ENCODE results near the gene CYB561. TPM values are rescaled to one million over a fixed set of nuclear protein-coding genes. Genes with fewer than 3 reads are reported as not detected.

The CYB561 gene
- total and polyA plus RNA-seq, 10 of the 15 experiments (the other 5 are each of a cell fraction or from before 2014, with no cell fraction given) = 0.52 to 6.9 (median 2.5) TPM

DNA sequence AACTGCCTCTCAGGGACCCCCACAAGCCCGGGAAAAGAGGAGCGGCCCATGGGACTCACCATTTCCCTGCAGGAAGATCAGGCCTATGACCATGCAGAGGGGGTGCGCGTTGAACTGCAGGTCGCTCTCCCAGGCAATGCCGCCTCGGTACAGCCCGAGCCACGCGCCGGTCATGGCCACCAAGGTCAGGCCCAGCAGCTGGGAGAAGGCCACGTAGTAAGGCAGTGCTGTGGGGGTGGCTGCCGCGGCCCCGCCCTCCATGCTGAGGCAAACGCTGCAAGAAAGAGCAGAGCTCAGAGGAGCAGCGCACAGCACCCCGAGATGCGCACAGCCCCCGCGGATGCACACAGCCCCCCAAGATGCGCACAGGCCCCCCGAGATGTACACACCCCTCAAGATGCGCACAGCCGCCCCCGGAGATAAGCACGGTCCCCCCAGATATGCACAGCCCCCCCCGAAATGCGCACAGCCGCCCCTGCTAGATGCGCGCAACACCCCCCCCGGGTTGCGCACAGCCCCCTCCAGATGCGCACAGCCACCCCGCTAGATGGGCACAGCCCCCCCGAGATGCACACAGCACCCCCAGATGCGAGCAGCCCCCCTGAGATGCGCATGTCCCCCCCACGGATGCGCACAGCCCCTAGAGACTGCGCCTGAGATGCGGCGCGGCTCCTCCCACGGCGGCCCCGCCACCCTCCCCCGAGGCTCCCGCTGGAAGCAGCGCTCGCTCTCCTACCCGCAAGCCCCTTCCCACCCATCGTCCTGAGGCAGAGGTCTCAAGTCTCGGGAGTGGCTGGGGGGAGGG is 8.6 kb downstream of the CYB561 start:
- Histone ChIP-seq H3K4me3 (no peak overlapping the region), H3K9me3 (replicated peaks; ENCODE audit: control insufficient read depth, insufficient read depth, low read length) (no peaks in the 10 kb centered on the region), H4K20me1 (ENCODE audit: control insufficient read depth, insufficient read depth) (no peaks in the 10 kb centered on the region), H3K79me2 (ENCODE audit: control insufficient read depth, insufficient read depth, low read length) (no peaks in the 10 kb centered on the region), H3K27ac (ENCODE audit: control insufficient read depth, insufficient read depth) (no peak overlapping the region), H3K4me2 (ENCODE audit: control insufficient read depth, insufficient read depth) (no peak overlapping the region), H2AFZ (ENCODE audit: control insufficient read depth, low read depth, low read length) (no peak overlapping the region), H3K4me1 (ENCODE audit: control insufficient read depth, insufficient read depth, low read length) (no peaks in the 10 kb centered on the region; the same call in 1 of the 2 replicates), H3K9ac (ENCODE audit: control insufficient read depth, insufficient read depth, low read length) (no peak overlapping the region), H3K27me3 (replicated peaks in 1 of 2; ENCODE audit: control insufficient read depth in 2 of 2, insufficient read depth in 2 of 2, low read length in 1 of 2) (no peaks in the 10 kb centered on the region), H3K36me3 (ENCODE audit: control insufficient read depth in 2 of 2, insufficient read depth in 2 of 2, low read length in 1 of 2) (no peaks in the 10 kb centered on the region)
- no TSS peak for BruUV-seq (replicated peaks)
- no peak for FAIRE-seq
- 95% methylated on average over 31 of the region's 55 CpGs for WGBS (ENCODE audit: insufficient coverage, insufficient replicate concordance, low lambda C conversion rate, missing lambda C conversion rate)
- no peak for ATAC-seq
- ChIA-PET RAD21 (ENCODE audit: unreplicated experiment) (interaction anchor here (0.7 to 1.0 kb wide), 2 partner anchors 178 to 263 kb away, joined by 4 to 5 read pairs; partner anchors contain the start of gene LIMD2), POLR2A (no interaction called here), CTCF (interaction anchor here (1.3 to 3.2 kb wide), 3 partner anchors 12 to 174 kb away, joined by 5 to 23 read pairs (median 17); no protein-coding TSS in a partner anchor), SMC1A (ENCODE audit: uncharacterized antibody, unreplicated experiment) (interaction anchor here (3.2 kb wide), 1 partner anchor 175 kb away, joined by 10 read pairs; no protein-coding TSS in a partner anchor)
- intact Hi-C loops (cut with micrococcal nuclease; ENCODE audit: unreplicated experiment) = no loop called here
- in situ Hi-C loops (cut with MboI) = loop anchor here (25.0 kb wide), 1 partner anchor 400 kb away; the partner anchor contains the start of genes FTSJ3, PSMC5 and SMARCD2
- no peak for TF ChIP-seq NR2F1 (conservative IDR thresholded peaks at IDR 0.05)
- DNase-seq (ENCODE audit: low read depth, low spot score) = no peak

GRCh38 chr17:63436523-63437110 is 9.5 kb downstream of the CYB561 start:
- Histone ChIP-seq H2AFZ (ENCODE audit: control insufficient read depth, low read depth, low read length) (no peak overlapping the region), H3K27me3 (replicated peaks in 1 of 2; ENCODE audit: control insufficient read depth in 2 of 2, insufficient read depth in 2 of 2, low read length in 1 of 2) (no peaks in the 10 kb centered on the region), H4K20me1 (ENCODE audit: control insufficient read depth, insufficient read depth) (no peaks in the 10 kb centered on the region), H3K27ac (ENCODE audit: control insufficient read depth, insufficient read depth) (no peak overlapping the region), H3K36me3 (ENCODE audit: control insufficient read depth in 2 of 2, insufficient read depth in 2 of 2, low read length in 1 of 2) (no peaks in the 10 kb centered on the region), H3K4me2 (ENCODE audit: control insufficient read depth, insufficient read depth) (no peak overlapping the region), H3K9ac (ENCODE audit: control insufficient read depth, insufficient read depth, low read length) (no peak overlapping the region), H3K9me3 (replicated peaks; ENCODE audit: control insufficient read depth, insufficient read depth, low read length) (no peaks in the 10 kb centered on the region), H3K4me3 (no peak overlapping the region), H3K79me2 (ENCODE audit: control insufficient read depth, insufficient read depth, low read length) (no peaks in the 10 kb centered on the region), H3K4me1 (ENCODE audit: control insufficient read depth, insufficient read depth, low read length) (no peaks in the 10 kb centered on the region; the same call in 1 of the 2 replicates)
- ChIA-PET RAD21 (ENCODE audit: unreplicated experiment) (interaction anchor here (0.7 kb wide), 1 partner anchor 179 kb away, joined by 4 read pairs; no protein-coding TSS in a partner anchor), CTCF (interaction anchor here (1.3 to 3.2 kb wide), 4 partner anchors 9 to 175 kb away, joined by 3 to 23 read pairs (median 11); no protein-coding TSS in a partner anchor), SMC1A (ENCODE audit: uncharacterized antibody, unreplicated experiment) (interaction anchor here (0.8 to 3.2 kb wide), 2 partner anchors 25 to 176 kb away, joined by 3 to 10 read pairs; no protein-coding TSS in a partner anchor), POLR2A (no interaction called here)
- WGBS (ENCODE audit: insufficient coverage, insufficient replicate concordance, low lambda C conversion rate, missing lambda C conversion rate) = 82% methylated on average over 17 of the region's 17 CpGs
- no peak for DNase-seq (ENCODE audit: low read depth, low spot score)
- FAIRE-seq = no peak
- ATAC-seq = no peak
- intact Hi-C loops (cut with micrococcal nuclease; ENCODE audit: unreplicated experiment) (no loop called here), in situ Hi-C loops (cut with MboI) (loop anchor here (25.0 kb wide), 1 partner anchor 401 kb away; the partner anchor contains the start of genes FTSJ3, PSMC5 and SMARCD2)
- no TSS peak for BruUV-seq (replicated peaks)
- TF ChIP-seq CEBPB (IDR thresholded peaks at IDR 0.05; ENCODE audit: borderline replicate concordance in 1 of 2, low read depth in 2 of 2, low read length in 2 of 2) = no peak
- TF ChIP-seq MYC (IDR thresholded peaks at IDR 0.05; ENCODE audit: insufficient read depth, insufficient read length, insufficient replicate concordance, low read length, severe bottlenecking) = no peak
- no peak for TF ChIP-seq SPI1 (IDR thresholded peaks at IDR 0.05; ENCODE audit: borderline replicate concordance, insufficient read depth, low read depth, low read length)
- no peak for TF ChIP-seq HDGF (IDR thresholded peaks at IDR 0.05)
- no peak for TF ChIP-seq STAT1 (conservative IDR thresholded peaks at IDR 0.05)
- no peak for TF ChIP-seq MTA3 (IDR thresholded peaks at IDR 0.05; ENCODE audit: borderline replicate concordance, low read length)
- no peak for TF ChIP-seq FOS (IDR thresholded peaks at IDR 0.05; ENCODE audit: borderline replicate concordance, extremely low read depth, insufficient read length)
- TF ChIP-seq IRF4 (IDR thresholded peaks at IDR 0.05; ENCODE audit: low read depth, low read length) = no peak
- no peak for TF ChIP-seq BCL11A (IDR thresholded peaks at IDR 0.05; ENCODE audit: low read depth, low read length)
- no peak for TF ChIP-seq POLR2A (IDR thresholded peaks at IDR 0.05; ENCODE audit: low read depth, low read length)
- TF ChIP-seq KAT2A (conservative IDR thresholded peaks at IDR 0.05; ENCODE audit: control insufficient read depth, low read depth, low read length) = no peak
- TF ChIP-seq TCF12 (IDR thresholded peaks at IDR 0.05; ENCODE audit: low read depth, low read length) = no peak
- TF ChIP-seq, protein P1, sequence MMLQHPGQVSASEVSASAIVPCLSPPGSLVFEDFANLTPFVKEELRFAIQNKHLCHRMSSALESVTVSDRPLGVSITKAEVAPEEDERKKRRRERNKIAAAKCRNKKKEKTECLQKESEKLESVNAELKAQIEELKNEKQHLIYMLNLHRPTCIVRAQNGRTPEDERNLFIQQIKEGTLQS (IDR thresholded peaks at IDR 0.05; ENCODE audit: borderline replicate concordance, extremely low read depth, low read depth, low read length) = no peak
- no peak for TF ChIP-seq PML (IDR thresholded peaks at IDR 0.05; ENCODE audit: low read length)

Data from GM12878 (cell line).